ENCODE results near the gene HUS1.

HUS1 gene

GRCh38 chr7:47951374-47951773, 28.0 kb downstream of the HUS1 start:
- H3K36me3 ChIP-seq (ENCODE audit: insufficient read depth, low read length), result peaks cover 6% of the 10 kb centered on the region; the same call in 1 of the 2 replicates
- no peak for DNase-seq (ENCODE audit: low read depth, low spot score)
- H3K27ac ChIP-seq, result no peak overlapping the region
- no peak for TF ChIP-seq POLR2AphosphoS5 (IDR thresholded peaks at IDR 0.05; ENCODE audit: borderline replicate concordance, low read depth, low read length)
- TF ChIP-seq FOXP2 (optimal IDR thresholded peaks at IDR 0.05; ENCODE audit: control extremely low read depth, extremely low read length, insufficient read depth), result no peak
- TF ChIP-seq EZH2 (IDR thresholded peaks at IDR 0.05), result no peak
- no peak overlapping the region for H3K9ac ChIP-seq (ENCODE audit: insufficient read length)
- no peak overlapping the region for H3K4me3 ChIP-seq
- no peaks in the 10 kb centered on the region for H3K9me3 ChIP-seq (ENCODE audit: low read depth, low read length)

GRCh38 chr7:47950714-47951113, 28.7 kb downstream of the HUS1 start:
- no peak overlapping the region for H3K27ac ChIP-seq
- peaks cover 6% of the 10 kb centered on the region; the same call in 1 of the 2 replicates for H3K36me3 ChIP-seq (ENCODE audit: insufficient read depth, low read length)
- no peak overlapping the region for H3K9ac ChIP-seq (ENCODE audit: insufficient read length)
- H3K9me3 ChIP-seq (ENCODE audit: low read depth, low read length), result no peaks in the 10 kb centered on the region
- TF ChIP-seq POLR2AphosphoS5 (IDR thresholded peaks at IDR 0.05; ENCODE audit: borderline replicate concordance, low read depth, low read length), result no peak
- no peak for TF ChIP-seq EZH2 (IDR thresholded peaks at IDR 0.05)
- no peak for TF ChIP-seq FOXP2 (optimal IDR thresholded peaks at IDR 0.05; ENCODE audit: control extremely low read depth, extremely low read length, insufficient read depth)
- H3K4me3 ChIP-seq, result no peak overlapping the region
- no peak for DNase-seq (ENCODE audit: low read depth, low spot score)

GRCh38 chr7:47949703-47950102, 29.7 kb downstream of the HUS1 start:
- no peak for DNase-seq (ENCODE audit: low read depth, low spot score)
- TF ChIP-seq EZH2 (IDR thresholded peaks at IDR 0.05) (no peak), FOXP2 (optimal IDR thresholded peaks at IDR 0.05; ENCODE audit: control extremely low read depth, extremely low read length, insufficient read depth) (no peak), POLR2AphosphoS5 (IDR thresholded peaks at IDR 0.05; ENCODE audit: borderline replicate concordance, low read depth, low read length) (no peak)
- no peak overlapping the region for H3K27ac ChIP-seq
- H3K9me3 ChIP-seq (ENCODE audit: low read depth, low read length), result no peaks in the 10 kb centered on the region
- H3K4me3 ChIP-seq, result no peak overlapping the region
- no peak overlapping the region for H3K9ac ChIP-seq (ENCODE audit: insufficient read length)
- H3K36me3 ChIP-seq (ENCODE audit: insufficient read depth, low read length), result peaks cover 2% of the 10 kb centered on the region; the same call in 1 of the 2 replicates

GRCh38 chr7:47948141-47948790, 31.1 kb downstream of the HUS1 start, which contains the start of gene PKD1L1:
Gene PKD1L1, minus strand, starts transcription at chr7:47948466. Its CDS starts 26 bp downstream, at chr7:47948440.
- no peak within 1 kb of the TSS for H3K27ac ChIP-seq
- no peaks in the 10 kb centered on the region for H3K36me3 ChIP-seq (ENCODE audit: insufficient read depth, low read length)
- H3K9ac ChIP-seq (ENCODE audit: insufficient read length), result no peak within 1 kb of the TSS
- H3K9me3 ChIP-seq (ENCODE audit: low read depth, low read length), result no peaks in the 10 kb centered on the region
- no peak within 1 kb of the TSS for H3K4me3 ChIP-seq
- no peak for DNase-seq (ENCODE audit: low read depth, low spot score)
- TF ChIP-seq FOXP2 (optimal IDR thresholded peaks at IDR 0.05; ENCODE audit: control extremely low read depth, extremely low read length, insufficient read depth), result no peak
- TF ChIP-seq POLR2AphosphoS5 (IDR thresholded peaks at IDR 0.05; ENCODE audit: borderline replicate concordance, low read depth, low read length), result no peak
- TF ChIP-seq EZH2 (IDR thresholded peaks at IDR 0.05), result no peak

- Histone ChIP-seq H3K9me3 (ENCODE audit: low read depth, low read length) (no peaks in the 10 kb centered on the region), H3K4me3 (no peak overlapping the region), H3K36me3 (ENCODE audit: insufficient read depth, low read length) (no peaks in the 10 kb centered on the region), H3K27ac (no peak overlapping the region), H3K9ac (ENCODE audit: insufficient read length) (no peak overlapping the region)
- no peak for DNase-seq (ENCODE audit: low read depth, low spot score)
- TF ChIP-seq FOXP2 (optimal IDR thresholded peaks at IDR 0.05; ENCODE audit: control extremely low read depth, extremely low read length, insufficient read depth), result no peak
- no peak for TF ChIP-seq POLR2AphosphoS5 (IDR thresholded peaks at IDR 0.05; ENCODE audit: borderline replicate concordance, low read depth, low read length)
- TF ChIP-seq EZH2 (IDR thresholded peaks at IDR 0.05), result no peak
These were observed 32.1 kb downstream of the HUS1 start for GRCh38 chr7:47947355-47947749.

GRCh38 chr7:47946581-47947354, 32.6 kb downstream of the HUS1 start:
- TF ChIP-seq FOXP2 (optimal IDR thresholded peaks at IDR 0.05; ENCODE audit: control extremely low read depth, extremely low read length, insufficient read depth) (no peak), EZH2 (IDR thresholded peaks at IDR 0.05) (no peak)
- H3K9ac ChIP-seq (ENCODE audit: insufficient read length), result no peak overlapping the region

GRCh38 chr7:47945261-47946015, 34.0 kb downstream of the HUS1 start:
- Histone ChIP-seq H3K27ac (no peak overlapping the region), H3K36me3 (ENCODE audit: insufficient read depth, low read length) (no peaks in the 10 kb centered on the region), H3K9me3 (ENCODE audit: low read depth, low read length) (no peaks in the 10 kb centered on the region), H3K9ac (ENCODE audit: insufficient read length) (no peak overlapping the region), H3K4me3 (no peak overlapping the region)
- TF ChIP-seq EZH2 (IDR thresholded peaks at IDR 0.05), result no peak
- TF ChIP-seq FOXP2 (optimal IDR thresholded peaks at IDR 0.05; ENCODE audit: control extremely low read depth, extremely low read length, insufficient read depth), result no peak
- no peak for TF ChIP-seq POLR2AphosphoS5 (IDR thresholded peaks at IDR 0.05; ENCODE audit: borderline replicate concordance, low read depth, low read length)
- peak; percentile 52 for DNase-seq (ENCODE audit: low read depth, low spot score)

More at GRCh38 chr7:47946581-47947354, 32.6 kb downstream of the HUS1 start:
- no peak overlapping the region for H3K27ac ChIP-seq
- no peak for DNase-seq (ENCODE audit: low read depth, low spot score)
- H3K4me3 ChIP-seq, result no peak overlapping the region
- no peaks in the 10 kb centered on the region for H3K36me3 ChIP-seq (ENCODE audit: insufficient read depth, low read length)
- H3K9me3 ChIP-seq (ENCODE audit: low read depth, low read length), result no peaks in the 10 kb centered on the region
